Measurements from ENCODE around the gene GSG1L.
"Not testable (repeated sequence)": the region's sequence is repeated elsewhere in the genome, so short reads cannot be mapped to it uniquely, and the experiment has no call there.

The GSG1L gene

GRCh38 chr16:27883576-27883975 is 179.9 kb downstream of the GSG1L start:
- DNase-seq: no peak

- DNase-seq: no peak
Measured at GRCh38 chr16:27880287-27880686, 183.2 kb downstream of the GSG1L start.

- DNase-seq: no peak
Measured at GRCh38 chr16:27879601-27880247, 183.8 kb downstream of the GSG1L start.

- not testable (repeated sequence) for DNase-seq
Measured at GRCh38 chr16:27872627-27873026, 190.9 kb downstream of the GSG1L start.

- no peak for DNase-seq
Measured at GRCh38 chr16:27870116-27870798, 193.3 kb downstream of the GSG1L start.

- no peak for DNase-seq
Measured at GRCh38 chr16:27869411-27869810, 194.1 kb downstream of the GSG1L start.

GRCh38 chr16:27868180-27868579 is 195.3 kb downstream of the GSG1L start:
- DNase-seq: no peak

- no peak for DNase-seq
Measured at GRCh38 chr16:27867122-27868110, 196.1 kb downstream of the GSG1L start.

- no peak for DNase-seq
Measured at GRCh38 chr16:27863377-27863776, 200.1 kb downstream of the GSG1L start.

GRCh38 chr16:27862953-27863352 is 200.6 kb downstream of the GSG1L start:
- DNase-seq: no peak

GRCh38 chr16:27860091-27860490 is 203.4 kb downstream of the GSG1L start:
- no peak for DNase-seq

- DNase-seq: no peak
Measured at GRCh38 chr16:27859020-27859419, 204.5 kb downstream of the GSG1L start.

GRCh38 chr16:27853651-27854050 is 209.9 kb downstream of the GSG1L start:
- DNase-seq: no peak

GRCh38 chr16:27853101-27853500 is 210.4 kb downstream of the GSG1L start:
- no peak for DNase-seq

GRCh38 chr16:27852681-27853080 is 210.8 kb downstream of the GSG1L start:
- no peak for DNase-seq

- DNase-seq: no peak
Measured at GRCh38 chr16:27852116-27852515, 211.4 kb downstream of the GSG1L start.

GRCh38 chr16:27851586-27851985 is 211.9 kb downstream of the GSG1L start:
- DNase-seq: no peak

- no peak for DNase-seq
Measured at GRCh38 chr16:27849621-27850020, 213.9 kb downstream of the GSG1L start.

- no peak for DNase-seq
Measured at GRCh38 chr16:27847030-27847550, 216.4 kb downstream of the GSG1L start.

- no peak for DNase-seq
Measured at GRCh38 chr16:27844826-27845225, 218.7 kb downstream of the GSG1L start.

- no peak for DNase-seq
Measured at GRCh38 chr16:27843800-27844199, 219.7 kb downstream of the GSG1L start.

- no peak for DNase-seq
Measured at GRCh38 chr16:27841911-27842310, 221.6 kb downstream of the GSG1L start.
